ENCODE results near the gene PIK3CD. TPM values are rescaled to one million over a fixed set of nuclear protein-coding genes. Genes with fewer than 3 reads are reported as not detected.

Gene PIK3CD
- total and polyA plus RNA-seq, 2 of the 4 experiments (the other 2 are of a cell fraction) = 5.0 to 12.1 TPM

GRCh38 chr1:9653491-9654050 lies 2.0 kb downstream of the PIK3CD start:
- BruUV-seq (replicated peaks) = no TSS peak
- Histone ChIP-seq H3K14ac (replicated peaks; ENCODE audit: low read depth, low read length) (no peak overlapping the region), H4K20me1 (ENCODE audit: insufficient read depth, low read length) (no peaks in the 10 kb centered on the region), H4K8ac (ENCODE audit: low read depth in 2 of 2, low read length in 2 of 2) (no peak overlapping the region), H4K91ac (ENCODE audit: insufficient read depth, low read depth, low read length) (no peak overlapping the region), H2AK9ac (replicated peaks; ENCODE audit: low read depth, low read length, poor library complexity) (no peak overlapping the region), H4K5ac (ENCODE audit: low read depth, low read length) (no peak overlapping the region), H3K4me2 (ENCODE audit: low read depth, low read length) (no peak overlapping the region), H2BK20ac (ENCODE audit: low read depth, low read length) (no peak overlapping the region), H2BK120ac (ENCODE audit: low read depth, low read length) (no peak overlapping the region), H2AFZ (replicated peaks; ENCODE audit: low read length, poor library complexity) (no peak overlapping the region), H3K18ac (ENCODE audit: low read depth, low read length) (no peak overlapping the region), H3K23ac (ENCODE audit: low read depth, low read length) (no peak overlapping the region), H2AK5ac (ENCODE audit: low read depth, low read length) (no peak overlapping the region), H3K9me3 (ENCODE audit: control insufficient read depth, insufficient read depth, low read length) (no peaks in the 10 kb centered on the region), H3K36me3 (ENCODE audit: control insufficient read depth, insufficient read depth, low read length) (no peaks in the 10 kb centered on the region), H2BK5ac (ENCODE audit: low read depth, low read length, poor library complexity, severe bottlenecking) (no peak overlapping the region), H3K27ac (ENCODE audit: insufficient read depth, low read length) (no peak overlapping the region), H3K9me1 (ENCODE audit: insufficient read depth, low read length) (no peaks in the 10 kb centered on the region), H3K56ac (ENCODE audit: extremely low read depth, insufficient read depth, low read length) (no peak overlapping the region), H3K79me1 (ENCODE audit: low read depth in 1 of 2, low read length in 2 of 2) (no peaks in the 10 kb centered on the region), H3K4ac (ENCODE audit: low read depth, low read length) (no peak overlapping the region), H3K4me3 (ENCODE audit: insufficient read depth, low read depth, low read length) (no peak overlapping the region), H3K4me1 (ENCODE audit: control insufficient read depth, insufficient read depth, low read length) (0 out of 2 replicates have a peak, but pooled peaks cover 1% of the 10 kb centered on the region), H3K9ac (ENCODE audit: low read depth, low read length) (no peak overlapping the region), H2BK15ac (ENCODE audit: low read depth, low read length) (no peak overlapping the region), H3K27me3 (ENCODE audit: control insufficient read depth, insufficient read depth, low read length) (peaks cover 29% of the 10 kb centered on the region; the same call in 1 of the 2 replicates)
- ATAC-seq (ENCODE audit: low read depth) = no peak
- dilution Hi-C loops (cut with HindIII; ENCODE audit: low sequenced_read_pairs, unreplicated experiment) (no loop called here), intact Hi-C loops (cut with micrococcal nuclease) (no loop called here), in situ Hi-C loops (cut with MboI; ENCODE audit: low sequenced_read_pairs) (no loop called here)
- DNase-seq = no peak
- TF ChIP-seq CEBPB (IDR thresholded peaks at IDR 0.05; ENCODE audit: low read depth, low read length) (no peak), MAFK (IDR thresholded peaks at IDR 0.05; ENCODE audit: low read depth, low read length) (no peak), RCOR1 (IDR thresholded peaks at IDR 0.05; ENCODE audit: insufficient replicate concordance, low read length) (no peak), USF2 (IDR thresholded peaks at IDR 0.05; ENCODE audit: low read depth, low read length) (no peak), RFX5 (IDR thresholded peaks at IDR 0.05; ENCODE audit: low read depth, low read length) (no peak), MAZ (IDR thresholded peaks at IDR 0.05; ENCODE audit: borderline replicate concordance, low read depth, low read length) (no peak), RAD21 (IDR thresholded peaks at IDR 0.05; ENCODE audit: low read length) (no peak), SMC3 (IDR thresholded peaks at IDR 0.05; ENCODE audit: low read depth, low read length) (no peak), CHD1 (IDR thresholded peaks at IDR 0.05; ENCODE audit: low read depth, low read length) (no peak), POLR2A (IDR thresholded peaks at IDR 0.05; ENCODE audit: low read depth, low read length) (no peak), MXI1 (IDR thresholded peaks at IDR 0.05; ENCODE audit: borderline replicate concordance, low read depth, low read length) (no peak), NFE2L2 (IDR thresholded peaks at IDR 0.05; ENCODE audit: low read depth, low read length) (no peak), CTCF (conservative IDR thresholded peaks at IDR 0.05; ENCODE audit: low read depth, low read length) (no peak), FOS (IDR thresholded peaks at IDR 0.05; ENCODE audit: low read depth, low read length) (no peak), BHLHE40 (IDR thresholded peaks at IDR 0.05; ENCODE audit: low read depth, low read length) (no peak)
- TF ChIP-seq, protein P1, sequence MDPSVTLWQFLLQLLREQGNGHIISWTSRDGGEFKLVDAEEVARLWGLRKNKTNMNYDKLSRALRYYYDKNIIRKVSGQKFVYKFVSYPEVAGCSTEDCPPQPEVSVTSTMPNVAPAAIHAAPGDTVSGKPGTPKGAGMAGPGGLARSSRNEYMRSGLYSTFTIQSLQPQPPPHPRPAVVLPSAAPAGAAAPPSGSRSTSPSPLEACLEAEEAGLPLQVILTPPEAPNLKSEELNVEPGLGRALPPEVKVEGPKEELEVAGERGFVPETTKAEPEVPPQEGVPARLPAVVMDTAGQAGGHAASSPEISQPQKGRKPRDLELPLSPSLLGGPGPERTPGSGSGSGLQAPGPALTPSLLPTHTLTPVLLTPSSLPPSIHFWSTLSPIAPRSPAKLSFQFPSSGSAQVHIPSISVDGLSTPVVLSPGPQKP (IDR thresholded peaks at IDR 0.05; ENCODE audit: borderline replicate concordance, low read depth, low read length) = no peak
- 100% methylated on average over 2 of the region's 10 CpGs; no CpG with 5 or more reads in 1 of the 2 experiments for WGBS, 2 experiments (ENCODE audit: extremely low coverage in 2 of 2, insufficient read length in 1 of 2)
- ChIA-PET CTCF (no interaction called here), POLR2A (ENCODE audit: unreplicated experiment) (no interaction called here)

Measured in IMR-90 (cell line).